Activated gamma-delta T cell (primary cell): ENCODE results near the gene FANCE.
"Not testable (repeated sequence)": the region's sequence is repeated elsewhere in the genome, so short reads cannot be mapped to it uniquely, and the experiment has no call there.

Experiments used
- DNase-seq: peaks from one replicate; lab custom pipeline; 2025; lab: John Stamatoyannopoulos, UW

Gene FANCE

GRCh38 chr6:35432702-35433101, 19.4 kb upstream of the FANCE start:
- not testable (repeated sequence) for DNase-seq

GRCh38 chr6:35435074-35435837, 16.9 kb upstream of the FANCE start:
- no peak for DNase-seq

GRCh38 chr6:35436071-35436857, 15.9 kb upstream of the FANCE start:
- no peak for DNase-seq

GRCh38 chr6:35438378-35439065, 13.6 kb upstream of the FANCE start:
- DNase-seq, result not testable (repeated sequence)

- no peak for DNase-seq
These were observed 12.8 kb upstream of the FANCE start for GRCh38 chr6:35439308-35439707.

GRCh38 chr6:35441205-35441604, 10.9 kb upstream of the FANCE start:
- no peak for DNase-seq

- no peak for DNase-seq
These were observed 10.5 kb upstream of the FANCE start for GRCh38 chr6:35441642-35442041.

- no peak for DNase-seq
These were observed 9.4 kb upstream of the FANCE start for GRCh38 chr6:35442693-35443092.

- no peak for DNase-seq
These were observed 8.7 kb upstream of the FANCE start for GRCh38 chr6:35443341-35444030.

- no peak for DNase-seq
These were observed 6.4 kb upstream of the FANCE start for GRCh38 chr6:35445691-35446090.

- DNase-seq, result no peak
These were observed 3.9 kb upstream of the FANCE start for GRCh38 chr6:35448191-35448590.

GRCh38 chr6:35449287-35449881, 2.8 kb upstream of the FANCE start:
- DNase-seq, result no peak

GRCh38 chr6:35451354-35452182, 570 bp upstream of the FANCE start:
- no peak for DNase-seq

- no peak for DNase-seq
These were observed 1.1 kb downstream of the FANCE start for GRCh38 chr6:35453236-35453635.

GRCh38 chr6:35454391-35455110, 2.4 kb downstream of the FANCE start:
- DNase-seq, result no peak

- DNase-seq, result no peak
These were observed 5.8 kb downstream of the FANCE start for GRCh38 chr6:35457907-35458306.

GRCh38 chr6:35461270-35461669, 9.1 kb downstream of the FANCE start:
- DNase-seq, result no peak

- DNase-seq, result no peak
These were observed 11.2 kb downstream of the FANCE start for GRCh38 chr6:35463292-35463691.

- no peak for DNase-seq
These were observed 13.5 kb downstream of the FANCE start for GRCh38 chr6:35465646-35466045.
